A673 (cell line): ENCODE results near the gene MLKL. TPM values are rescaled to one million over a fixed set of nuclear protein-coding genes. Genes with fewer than 3 reads are reported as not detected.

Experiments used
- BruUV-seq: library from RNA; stranded (reverse); fragments of 400-500 nt; replicated peaks from 2 replicates; lab custom pipeline; 2021; lab: Mats Ljungman, UMichigan
- CTCF ChIA-PET: fragments of 300-600 bp; sonication (Branson Sonifier 250); formaldehyde crosslinking; loops from one replicate; lab custom pipeline; 2022; ENCODE audit warnings: antibody characterized with exemption; lab: Charles Lee
- POLR2A ChIA-PET: fragments of 300-600 bp; sonication (Branson Sonifier 250); formaldehyde crosslinking; loops from one replicate; lab custom pipeline; 2022; ENCODE audit warnings: antibody characterized with exemption; ENCODE audit not compliant: low non-redundant PET; lab: Charles Lee
- DNase-seq: peaks from one replicate; pipeline ENCODE4 v3.0.0-alpha.2; 2015; ENCODE audit warnings: low spot score
- H3K27ac ChIP-seq: fragments of 200-600 bp; sonication (generic); 2 replicates; pipeline ENCODE4 v1.5.1; 2016; ENCODE audit warnings: mixed run types, low read depth, mild to moderate bottlenecking, mixed read lengths, antibody characterized with exemption, low read length; ENCODE audit not compliant: poor library complexity, severe bottlenecking
- H3K27me3 ChIP-seq: fragments of 200-600 bp; sonication (generic); replicated peaks from 2 replicates; pipeline ENCODE4 v1.6.1; 2017; ENCODE audit warnings: mixed run types, low read depth, mild to moderate bottlenecking, mixed read lengths, antibody characterized with exemption, low read length; ENCODE audit not compliant: insufficient read depth, poor library complexity
- H3K36me3 ChIP-seq: fragments of 200-600 bp; sonication (generic); 2 replicates; pipeline ENCODE4 v1.6.1; 2016; ENCODE audit warnings: mixed run types, mild to moderate bottlenecking, mixed read lengths, antibody characterized with exemption, low read length; ENCODE audit not compliant: insufficient read depth, poor library complexity, severe bottlenecking
- H3K4me1 ChIP-seq: fragments of 200-600 bp; sonication (generic); 2 replicates; pipeline ENCODE4 v1.6.1; 2017; ENCODE audit warnings: mixed run types, mild to moderate bottlenecking, mixed read lengths, antibody characterized with exemption, low read length; ENCODE audit not compliant: insufficient read depth, poor library complexity, severe bottlenecking
- H3K4me3 ChIP-seq: fragments of 200-600 bp; sonication (generic); 2 replicates; pipeline ENCODE4 v1.5.1; 2016; ENCODE audit warnings: low read depth, mixed run types, mild to moderate bottlenecking, mixed read lengths, low read length; ENCODE audit not compliant: poor library complexity, severe bottlenecking
- H3K9me3 ChIP-seq: fragments of 200-600 bp; sonication (generic); 2 replicates; pipeline ENCODE4 v1.6.1; 2016; ENCODE audit warnings: mixed run types, low read depth, mild to moderate bottlenecking, mixed read lengths, antibody characterized with exemption, low read length; ENCODE audit not compliant: poor library complexity, severe bottlenecking
- EZH2 ChIP-seq: fragments of 200-600 bp; sonication (generic); IDR thresholded peaks from 2 replicates; pipeline ENCODE4 v1.6.1; 2017; ENCODE audit warnings: borderline replicate concordance, low read depth, mild to moderate bottlenecking, mixed read lengths, antibody characterized with exemption, low read length; ENCODE audit not compliant: poor library complexity, severe bottlenecking
- intact Hi-C: fragments of 100-400 bp; cut with micrococcal nuclease; formaldehyde crosslinking; loops from one replicate; pipeline ENCODE4 v1.10.0; 2022; ENCODE audit not compliant: unreplicated experiment
- total RNA-seq: library from RNA; stranded (reverse); gene quantifications from 2 replicates; pipeline ENCODE4 v1.2.3, GENCODE V29; 2021
- TF ChIP-seq, protein P1 (sequence below): fragments of 300-800, 200-600 bp; sonication (generic); conservative IDR thresholded peaks from 2 replicates; pipeline ENCODE4 v1.5.1; 2017; ENCODE audit warnings: low read depth, mild to moderate bottlenecking, antibody characterized with exemption, low read length, moderate library complexity, mixed read lengths

The MLKL gene
- total RNA-seq, 1 experiment from 2014 or later, result 5.5 TPM

DNA sequence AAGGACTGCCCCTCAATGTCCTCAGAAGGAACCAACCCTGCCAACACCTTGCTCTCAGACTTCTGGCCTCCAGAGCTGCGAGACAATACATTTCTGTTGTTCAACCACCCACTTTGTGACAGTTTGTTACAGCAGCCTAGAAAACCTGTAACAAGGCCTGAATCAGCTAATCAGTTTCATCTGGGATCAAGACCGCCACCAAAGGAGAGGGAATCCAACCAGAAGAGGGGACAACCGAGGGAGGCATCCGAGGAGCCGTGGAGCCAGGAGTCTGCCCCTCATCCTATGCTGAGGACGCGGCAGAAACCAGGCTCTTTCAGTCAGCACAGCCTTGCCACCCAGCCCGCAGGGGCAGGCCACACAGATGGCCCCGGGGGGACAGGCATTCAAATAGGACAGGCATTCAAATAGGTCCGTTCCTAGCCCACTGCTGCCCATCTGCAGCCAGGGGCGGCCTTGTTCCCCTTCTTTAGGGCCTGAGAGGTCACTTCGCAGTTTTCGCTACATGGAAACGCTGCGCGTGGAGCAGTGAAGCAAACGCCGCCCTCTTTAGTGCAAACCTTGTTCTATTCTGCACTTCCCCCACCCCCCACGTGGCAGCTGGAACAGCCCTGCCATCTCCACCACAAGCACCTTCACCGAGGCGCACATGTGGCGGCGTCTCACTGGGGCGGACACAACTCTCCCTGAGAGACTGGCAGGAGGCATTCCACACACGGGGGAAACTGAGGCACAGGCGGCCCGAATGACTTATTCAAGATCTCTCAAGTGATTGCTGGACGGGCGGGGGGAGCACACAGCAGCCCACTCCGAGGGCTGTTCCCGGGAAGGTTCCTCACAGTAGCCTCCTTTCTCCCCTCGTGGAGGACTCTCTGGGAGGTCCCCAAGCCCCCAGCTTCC, 47.3 kb upstream of the MLKL start:
- H3K27ac ChIP-seq, result no peak overlapping the region
- no TSS peak for BruUV-seq
- H3K9me3 ChIP-seq, result no peaks in the 10 kb centered on the region
- no peaks in the 10 kb centered on the region for H3K4me1 ChIP-seq
- intact Hi-C loops, result no loop called here
- DNase-seq, result no peak
- no peak overlapping the region for H3K4me3 ChIP-seq
- H3K36me3 ChIP-seq, result no peaks in the 10 kb centered on the region
- ChIA-PET CTCF (no interaction called here), POLR2A (no interaction called here)
- no peaks in the 10 kb centered on the region for H3K27me3 ChIP-seq
- TF ChIP-seq EZH2, result no peak
- TF ChIP-seq, protein P1, sequence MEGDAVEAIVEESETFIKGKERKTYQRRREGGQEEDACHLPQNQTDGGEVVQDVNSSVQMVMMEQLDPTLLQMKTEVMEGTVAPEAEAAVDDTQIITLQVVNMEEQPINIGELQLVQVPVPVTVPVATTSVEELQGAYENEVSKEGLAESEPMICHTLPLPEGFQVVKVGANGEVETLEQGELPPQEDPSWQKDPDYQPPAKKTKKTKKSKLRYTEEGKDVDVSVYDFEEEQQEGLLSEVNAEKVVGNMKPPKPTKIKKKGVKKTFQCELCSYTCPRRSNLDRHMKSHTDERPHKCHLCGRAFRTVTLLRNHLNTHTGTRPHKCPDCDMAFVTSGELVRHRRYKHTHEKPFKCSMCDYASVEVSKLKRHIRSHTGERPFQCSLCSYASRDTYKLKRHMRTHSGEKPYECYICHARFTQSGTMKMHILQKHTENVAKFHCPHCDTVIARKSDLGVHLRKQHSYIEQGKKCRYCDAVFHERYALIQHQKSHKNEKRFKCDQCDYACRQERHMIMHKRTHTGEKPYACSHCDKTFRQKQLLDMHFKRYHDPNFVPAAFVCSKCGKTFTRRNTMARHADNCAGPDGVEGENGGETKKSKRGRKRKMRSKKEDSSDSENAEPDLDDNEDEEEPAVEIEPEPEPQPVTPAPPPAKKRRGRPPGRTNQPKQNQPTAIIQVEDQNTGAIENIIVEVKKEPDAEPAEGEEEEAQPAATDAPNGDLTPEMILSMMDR, result no peak

DNA sequence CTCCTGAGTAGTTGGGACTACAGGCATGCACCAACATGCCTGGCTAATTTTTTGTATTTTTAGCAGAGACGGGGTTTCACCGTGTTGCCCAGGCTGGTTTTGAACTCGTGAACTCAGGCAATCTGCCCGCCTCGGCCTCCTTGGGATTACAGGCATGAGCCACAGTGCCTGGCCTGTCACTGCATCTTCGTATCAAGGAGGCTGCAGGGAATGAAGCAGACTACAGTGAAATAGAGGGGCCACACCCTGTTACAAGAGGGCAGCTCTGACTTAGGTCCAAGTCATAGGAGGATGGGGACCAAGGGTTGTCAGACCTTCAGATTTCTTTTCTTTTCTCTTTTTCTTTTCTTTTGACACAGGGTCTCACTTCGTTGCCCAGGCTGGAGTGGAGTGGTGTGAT, 45.3 kb upstream of the MLKL start:
- Histone ChIP-seq H3K27ac (no peak overlapping the region), H3K9me3 (no peaks in the 10 kb centered on the region), H3K4me3 (no peak overlapping the region), H3K27me3 (no peaks in the 10 kb centered on the region), H3K4me1 (peaks cover 5% of the 10 kb centered on the region), H3K36me3 (no peaks in the 10 kb centered on the region)
- ChIA-PET POLR2A (no interaction called here), CTCF (no interaction called here)
- intact Hi-C loops, result no loop called here
- no peak for DNase-seq
- TF ChIP-seq, protein P1, result no peak
- no peak for TF ChIP-seq EZH2
- BruUV-seq, result no TSS peak

DNA sequence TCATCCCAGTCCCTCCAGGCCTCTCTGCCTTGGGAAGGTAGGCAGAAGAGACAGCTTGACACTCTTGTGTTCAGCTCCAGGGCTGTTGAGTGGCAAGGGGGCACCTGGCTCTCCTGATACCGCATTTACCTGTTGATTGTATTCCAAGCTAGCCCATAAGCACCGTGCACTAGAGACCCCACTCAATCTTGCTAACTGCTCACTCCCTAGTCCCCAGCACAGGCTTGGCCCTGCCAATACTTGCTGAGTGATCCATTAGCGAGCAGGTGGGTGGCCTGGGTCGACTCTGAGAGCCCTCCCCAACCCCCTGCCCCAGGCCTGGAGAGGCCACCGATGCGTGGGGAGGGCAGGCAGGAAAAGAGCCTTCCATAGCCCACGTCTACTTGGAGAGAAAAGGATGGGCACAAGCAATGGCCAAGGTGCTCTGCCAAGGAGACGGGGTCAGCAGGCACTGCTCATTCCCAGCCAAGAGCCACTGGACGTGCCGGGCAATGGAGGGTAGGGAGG, 44.5 kb upstream of the MLKL start:
- H3K27me3 ChIP-seq, result no peaks in the 10 kb centered on the region
- ChIA-PET CTCF (no interaction called here), POLR2A (no interaction called here)
- no TSS peak for BruUV-seq
- H3K36me3 ChIP-seq, result no peaks in the 10 kb centered on the region
- H3K27ac ChIP-seq, result no peak overlapping the region
- no peak overlapping the region for H3K4me3 ChIP-seq
- H3K4me1 ChIP-seq, result peaks cover 5% of the 10 kb centered on the region
- TF ChIP-seq, protein P1, result no peak
- no peak for TF ChIP-seq EZH2
- DNase-seq, result no peak
- intact Hi-C loops, result no loop called here
- no peaks in the 10 kb centered on the region for H3K9me3 ChIP-seq
